VCaP (cell line): ENCODE data around the gene PTPRN.

ENCODE experiments used
- H3K27ac ChIP-seq: fragments of 450-650 bp; 2 replicates; pipeline ENCODE4 v1.5.1; 2017
- TF ChIP-seq, protein P1 (sequence below): fragments of 450-650 bp; conservative IDR thresholded peaks from 2 replicates; pipeline ENCODE4 v1.5.1; 2017; ENCODE audit warnings: mild to moderate bottlenecking, moderate library complexity

The PTPRN gene

DNA sequence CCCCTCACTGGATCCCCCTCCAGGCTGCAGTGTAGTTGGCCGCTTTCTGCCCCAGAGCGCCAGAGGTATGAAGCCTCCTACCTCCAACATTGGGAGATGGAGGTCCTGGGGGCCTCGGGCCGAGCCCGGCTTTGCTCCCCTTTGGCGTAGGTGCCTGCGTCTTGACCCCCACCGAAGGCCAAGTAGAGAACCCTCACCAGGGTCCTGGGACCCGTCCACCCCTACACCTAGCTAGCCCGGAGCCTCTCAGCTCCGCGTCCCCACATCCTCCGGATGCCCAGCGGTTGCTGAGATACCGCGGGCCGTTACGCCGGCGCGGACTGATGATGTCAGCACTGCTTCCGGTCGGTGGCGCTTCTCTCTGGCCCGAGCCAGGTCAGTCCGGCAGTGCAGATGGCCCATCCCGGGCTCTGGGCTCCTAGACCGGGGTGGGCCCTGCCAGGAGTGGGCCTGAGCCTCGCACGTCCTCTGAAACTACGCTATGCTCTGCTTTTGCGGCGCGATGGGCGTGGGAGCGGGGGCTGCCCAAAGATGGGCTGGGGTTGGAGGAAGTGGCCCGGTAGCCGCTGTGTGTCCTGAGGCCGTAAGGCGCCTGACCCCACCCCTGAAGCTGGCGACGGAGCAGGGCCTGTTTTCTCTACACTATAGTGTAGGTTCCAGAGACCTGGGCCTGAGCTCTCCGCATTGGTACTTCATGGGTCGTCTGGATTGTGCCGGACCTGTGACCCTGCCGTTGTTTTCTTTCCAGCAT, 63.9 kb downstream of the PTPRN start, which contains the start of the genes GLB1L and STK16:
TSS of gene GLB1L (minus strand) at position 297 of the 751 bp plus-strand sequence. CDS start 1,871 bp downstream, outside the sequence.
TSS of gene STK16 (plus strand) at position 332 of the 751 bp plus-strand sequence. CDS start 521 bp downstream, outside the sequence.
- peak within 1 kb of the TSS; percentile 99 for H3K27ac ChIP-seq
- TF ChIP-seq, protein P1, sequence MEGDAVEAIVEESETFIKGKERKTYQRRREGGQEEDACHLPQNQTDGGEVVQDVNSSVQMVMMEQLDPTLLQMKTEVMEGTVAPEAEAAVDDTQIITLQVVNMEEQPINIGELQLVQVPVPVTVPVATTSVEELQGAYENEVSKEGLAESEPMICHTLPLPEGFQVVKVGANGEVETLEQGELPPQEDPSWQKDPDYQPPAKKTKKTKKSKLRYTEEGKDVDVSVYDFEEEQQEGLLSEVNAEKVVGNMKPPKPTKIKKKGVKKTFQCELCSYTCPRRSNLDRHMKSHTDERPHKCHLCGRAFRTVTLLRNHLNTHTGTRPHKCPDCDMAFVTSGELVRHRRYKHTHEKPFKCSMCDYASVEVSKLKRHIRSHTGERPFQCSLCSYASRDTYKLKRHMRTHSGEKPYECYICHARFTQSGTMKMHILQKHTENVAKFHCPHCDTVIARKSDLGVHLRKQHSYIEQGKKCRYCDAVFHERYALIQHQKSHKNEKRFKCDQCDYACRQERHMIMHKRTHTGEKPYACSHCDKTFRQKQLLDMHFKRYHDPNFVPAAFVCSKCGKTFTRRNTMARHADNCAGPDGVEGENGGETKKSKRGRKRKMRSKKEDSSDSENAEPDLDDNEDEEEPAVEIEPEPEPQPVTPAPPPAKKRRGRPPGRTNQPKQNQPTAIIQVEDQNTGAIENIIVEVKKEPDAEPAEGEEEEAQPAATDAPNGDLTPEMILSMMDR: no peak

DNA sequence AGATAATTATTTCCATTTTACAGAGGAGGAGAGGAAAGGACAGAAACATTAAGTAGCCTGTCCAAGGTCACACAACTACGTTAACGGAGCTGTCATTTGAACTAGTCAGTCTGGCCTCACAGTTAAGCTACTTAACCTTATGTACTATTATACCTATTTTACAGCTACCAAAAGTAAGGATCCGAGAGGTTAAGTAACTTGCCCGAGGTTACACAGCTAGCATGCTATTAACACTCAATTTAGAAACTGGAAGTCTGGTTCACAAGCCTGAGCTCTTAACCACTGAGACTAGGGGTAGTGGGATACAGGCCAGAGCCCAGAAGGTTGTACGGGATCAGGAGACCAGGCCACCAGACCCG, 64.4 kb downstream of the PTPRN start:
- TF ChIP-seq, protein P1: no peak
- H3K27ac ChIP-seq: peak overlapping the region; percentile 99

DNA sequence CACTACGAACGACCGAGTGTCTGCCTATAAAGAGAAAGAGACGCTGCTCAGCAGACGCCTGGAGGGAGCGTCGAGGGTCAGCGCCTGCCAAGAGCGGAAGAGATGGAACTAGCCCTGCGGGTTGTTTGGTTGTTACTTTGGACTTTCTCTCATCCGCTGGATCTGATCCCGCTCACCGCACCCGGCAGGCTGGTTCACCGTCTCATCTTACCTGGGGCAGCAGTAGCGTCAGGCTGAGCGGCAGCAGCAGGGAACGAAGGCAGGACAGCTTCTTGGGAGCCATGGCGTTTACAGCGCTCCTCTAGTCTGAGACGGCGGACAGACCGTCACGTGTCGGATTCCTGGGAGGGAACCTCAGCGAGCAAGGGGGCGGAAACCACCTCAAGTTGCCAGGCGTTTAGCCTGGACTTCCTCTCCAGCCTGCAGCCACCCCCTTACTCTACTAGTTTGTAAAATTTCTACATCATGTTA, 65.9 kb downstream of the PTPRN start:
- TF ChIP-seq, protein P1: no peak
- no peak overlapping the region for H3K27ac ChIP-seq
